ENCODE data around the gene MRM2. TPM values are rescaled to one million over a fixed set of nuclear protein-coding genes. Genes with fewer than 3 reads are reported as not detected.

MRM2 gene
- polyA plus RNA-seq, 1 donor from 2014 or later: 21.4 TPM

DNA sequence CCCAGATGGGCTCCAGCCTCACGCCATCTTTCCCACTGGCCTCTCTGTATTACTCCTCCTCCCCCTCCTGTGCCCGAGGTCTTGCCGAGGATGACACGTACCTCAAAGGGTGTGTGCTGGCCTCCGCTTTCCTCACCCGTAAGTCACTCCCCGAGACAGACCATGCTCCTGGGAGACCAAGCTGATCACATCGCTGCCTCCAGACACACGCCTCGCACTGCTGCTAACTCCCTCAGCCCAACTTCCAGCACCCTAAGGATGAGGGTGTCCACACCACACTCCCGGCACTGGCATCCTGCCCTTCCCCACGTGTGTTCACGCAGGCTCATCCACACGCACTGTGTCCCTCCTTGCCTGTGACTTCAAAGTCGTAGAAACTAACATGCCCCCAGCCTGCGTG, 33.3 kb downstream of the MRM2 start:
- Histone ChIP-seq H4K20me1 (ENCODE audit: insufficient read depth) (no peaks in the 10 kb centered on the region), H3K9me2 (ENCODE audit: insufficient read depth, low read length) (no peaks in the 10 kb centered on the region), H3K4me2 (ENCODE audit: low read length) (no peak overlapping the region), H3K4me3 (ENCODE audit: low read length) (no peak overlapping the region), H3K27me3 (ENCODE audit: insufficient read depth, low read depth, low read length) (no peaks in the 10 kb centered on the region), H3K36me3 (ENCODE audit: insufficient read depth, low read length) (no peaks in the 10 kb centered on the region), H3K79me2 (replicated peaks; ENCODE audit: insufficient read depth, low read length) (no peaks in the 10 kb centered on the region), H2AFZ (ENCODE audit: low read depth, low read length) (no peak overlapping the region), H3K27ac (ENCODE audit: low read length) (no peak overlapping the region), H3K9me3 (ENCODE audit: low read length) (no peaks in the 10 kb centered on the region), H3K9ac (ENCODE audit: low read length) (no peak overlapping the region), H3F3A (ENCODE audit: insufficient read depth, low read length, poor library complexity, severe bottlenecking) (no peaks in the 10 kb centered on the region)
- TF ChIP-seq RAD21 (conservative IDR thresholded peaks at IDR 0.05) (no peak), MXI1 (conservative IDR thresholded peaks at IDR 0.05; ENCODE audit: poor library complexity, severe bottlenecking) (no peak), EP300 (conservative IDR thresholded peaks at IDR 0.05; ENCODE audit: poor library complexity, severe bottlenecking) (no peak), POLR2AphosphoS5 (IDR thresholded peaks at IDR 0.05) (no peak), SMC3 (conservative IDR thresholded peaks at IDR 0.05; ENCODE audit: poor library complexity) (no peak), TAF1 (IDR thresholded peaks at IDR 0.05; ENCODE audit: low read depth) (no peak), EZH2 (IDR thresholded peaks at IDR 0.05; ENCODE audit: borderline replicate concordance, insufficient read depth, low read length, poor library complexity, severe bottlenecking) (no peak)
- TF ChIP-seq, protein P1, sequence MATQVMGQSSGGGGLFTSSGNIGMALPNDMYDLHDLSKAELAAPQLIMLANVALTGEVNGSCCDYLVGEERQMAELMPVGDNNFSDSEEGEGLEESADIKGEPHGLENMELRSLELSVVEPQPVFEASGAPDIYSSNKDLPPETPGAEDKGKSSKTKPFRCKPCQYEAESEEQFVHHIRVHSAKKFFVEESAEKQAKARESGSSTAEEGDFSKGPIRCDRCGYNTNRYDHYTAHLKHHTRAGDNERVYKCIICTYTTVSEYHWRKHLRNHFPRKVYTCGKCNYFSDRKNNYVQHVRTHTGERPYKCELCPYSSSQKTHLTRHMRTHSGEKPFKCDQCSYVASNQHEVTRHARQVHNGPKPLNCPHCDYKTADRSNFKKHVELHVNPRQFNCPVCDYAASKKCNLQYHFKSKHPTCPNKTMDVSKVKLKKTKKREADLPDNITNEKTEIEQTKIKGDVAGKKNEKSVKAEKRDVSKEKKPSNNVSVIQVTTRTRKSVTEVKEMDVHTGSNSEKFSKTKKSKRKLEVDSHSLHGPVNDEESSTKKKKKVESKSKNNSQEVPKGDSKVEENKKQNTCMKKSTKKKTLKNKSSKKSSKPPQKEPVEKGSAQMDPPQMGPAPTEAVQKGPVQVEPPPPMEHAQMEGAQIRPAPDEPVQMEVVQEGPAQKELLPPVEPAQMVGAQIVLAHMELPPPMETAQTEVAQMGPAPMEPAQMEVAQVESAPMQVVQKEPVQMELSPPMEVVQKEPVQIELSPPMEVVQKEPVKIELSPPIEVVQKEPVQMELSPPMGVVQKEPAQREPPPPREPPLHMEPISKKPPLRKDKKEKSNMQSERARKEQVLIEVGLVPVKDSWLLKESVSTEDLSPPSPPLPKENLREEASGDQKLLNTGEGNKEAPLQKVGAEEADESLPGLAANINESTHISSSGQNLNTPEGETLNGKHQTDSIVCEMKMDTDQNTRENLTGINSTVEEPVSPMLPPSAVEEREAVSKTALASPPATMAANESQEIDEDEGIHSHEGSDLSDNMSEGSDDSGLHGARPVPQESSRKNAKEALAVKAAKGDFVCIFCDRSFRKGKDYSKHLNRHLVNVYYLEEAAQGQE (IDR thresholded peaks at IDR 0.05; ENCODE audit: borderline replicate concordance): no peak
- TF ChIP-seq, protein P2, sequence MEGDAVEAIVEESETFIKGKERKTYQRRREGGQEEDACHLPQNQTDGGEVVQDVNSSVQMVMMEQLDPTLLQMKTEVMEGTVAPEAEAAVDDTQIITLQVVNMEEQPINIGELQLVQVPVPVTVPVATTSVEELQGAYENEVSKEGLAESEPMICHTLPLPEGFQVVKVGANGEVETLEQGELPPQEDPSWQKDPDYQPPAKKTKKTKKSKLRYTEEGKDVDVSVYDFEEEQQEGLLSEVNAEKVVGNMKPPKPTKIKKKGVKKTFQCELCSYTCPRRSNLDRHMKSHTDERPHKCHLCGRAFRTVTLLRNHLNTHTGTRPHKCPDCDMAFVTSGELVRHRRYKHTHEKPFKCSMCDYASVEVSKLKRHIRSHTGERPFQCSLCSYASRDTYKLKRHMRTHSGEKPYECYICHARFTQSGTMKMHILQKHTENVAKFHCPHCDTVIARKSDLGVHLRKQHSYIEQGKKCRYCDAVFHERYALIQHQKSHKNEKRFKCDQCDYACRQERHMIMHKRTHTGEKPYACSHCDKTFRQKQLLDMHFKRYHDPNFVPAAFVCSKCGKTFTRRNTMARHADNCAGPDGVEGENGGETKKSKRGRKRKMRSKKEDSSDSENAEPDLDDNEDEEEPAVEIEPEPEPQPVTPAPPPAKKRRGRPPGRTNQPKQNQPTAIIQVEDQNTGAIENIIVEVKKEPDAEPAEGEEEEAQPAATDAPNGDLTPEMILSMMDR (IDR thresholded peaks at IDR 0.05; ENCODE audit: poor library complexity, severe bottlenecking): no peak

DNA sequence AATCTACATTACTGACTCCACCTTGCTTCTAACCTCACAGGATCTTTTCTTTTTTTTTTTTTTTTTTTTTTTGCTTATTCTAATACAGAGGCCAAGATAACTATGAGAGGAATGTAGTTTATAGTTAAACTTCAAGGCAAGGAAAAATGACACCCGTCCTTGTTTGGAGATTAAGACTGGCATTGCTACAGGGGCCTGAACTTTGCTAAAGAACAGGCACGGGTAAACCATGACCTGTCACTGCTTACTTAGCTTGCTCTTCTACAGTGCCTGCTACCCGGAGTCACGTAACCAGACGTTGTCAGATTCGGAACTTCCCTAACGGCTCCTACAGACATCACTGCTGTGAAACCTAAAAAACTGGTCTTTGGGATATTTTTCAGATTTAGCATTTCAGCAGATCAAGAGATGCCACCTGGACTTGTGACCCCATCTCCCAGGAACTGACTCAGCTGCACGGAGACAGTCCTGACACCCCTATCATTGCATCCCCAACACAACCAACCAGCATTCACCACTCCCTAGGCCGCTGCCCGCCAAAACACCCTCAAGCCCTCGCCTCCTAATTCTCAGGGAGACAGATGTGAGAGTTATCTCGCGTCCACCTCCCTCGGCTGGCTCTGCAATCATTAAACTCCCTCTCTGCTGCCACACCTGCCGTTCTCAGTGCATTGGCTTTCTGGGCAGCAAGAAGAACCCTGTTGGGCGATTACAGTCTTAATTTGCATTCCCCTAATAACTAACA, 36.8 kb downstream of the MRM2 start:
- Histone ChIP-seq H3K79me2 (replicated peaks; ENCODE audit: insufficient read depth, low read length) (no peaks in the 10 kb centered on the region), H3K4me2 (ENCODE audit: low read length) (no peak overlapping the region), H3K9me3 (ENCODE audit: low read length) (no peaks in the 10 kb centered on the region), H3K4me3 (ENCODE audit: low read length) (no peak overlapping the region), H3K9me2 (ENCODE audit: insufficient read depth, low read length) (no peaks in the 10 kb centered on the region), H3F3A (ENCODE audit: insufficient read depth, low read length, poor library complexity, severe bottlenecking) (no peaks in the 10 kb centered on the region), H3K9ac (ENCODE audit: low read length) (no peak overlapping the region), H3K27me3 (ENCODE audit: insufficient read depth, low read depth, low read length) (no peaks in the 10 kb centered on the region), H3K27ac (ENCODE audit: low read length) (no peak overlapping the region), H3K36me3 (ENCODE audit: insufficient read depth, low read length) (no peaks in the 10 kb centered on the region), H2AFZ (ENCODE audit: low read depth, low read length) (no peak overlapping the region), H4K20me1 (ENCODE audit: insufficient read depth) (no peaks in the 10 kb centered on the region)
- TF ChIP-seq EZH2 (IDR thresholded peaks at IDR 0.05; ENCODE audit: borderline replicate concordance, insufficient read depth, low read length, poor library complexity, severe bottlenecking) (no peak), EP300 (conservative IDR thresholded peaks at IDR 0.05; ENCODE audit: poor library complexity, severe bottlenecking) (no peak), TAF1 (IDR thresholded peaks at IDR 0.05; ENCODE audit: low read depth) (no peak), POLR2AphosphoS5 (IDR thresholded peaks at IDR 0.05) (no peak), SMC3 (conservative IDR thresholded peaks at IDR 0.05; ENCODE audit: poor library complexity) (no peak), RAD21 (conservative IDR thresholded peaks at IDR 0.05) (no peak), MXI1 (conservative IDR thresholded peaks at IDR 0.05; ENCODE audit: poor library complexity, severe bottlenecking) (no peak)
- TF ChIP-seq, protein P2 (IDR thresholded peaks at IDR 0.05; ENCODE audit: poor library complexity, severe bottlenecking): no peak
- TF ChIP-seq, protein P1 (IDR thresholded peaks at IDR 0.05; ENCODE audit: borderline replicate concordance): no peak
